T-helper 1 cell (primary cell): ENCODE measurements around the gene PHYHIPL.
"Not testable (repeated sequence)": the region's sequence is repeated elsewhere in the genome, so short reads cannot be mapped to it uniquely, and the experiment has no call there.

Experiments
- DNase-seq, 5 donors: peaks; one replicate each; pipeline ENCODE4 v3.0.0-alpha.2; 2012 to 2020

Gene PHYHIPL

GRCh38 chr10:59206204-59206720 is 29.8 kb downstream of the PHYHIPL start:
- DNase-seq: no peak

GRCh38 chr10:59212301-59212798 is 35.9 kb downstream of the PHYHIPL start:
- DNase-seq: no peak

- no peak for DNase-seq
Observed at GRCh38 chr10:59214160-59214559, 37.7 kb downstream of the PHYHIPL start.

GRCh38 chr10:59216178-59216869 is 39.9 kb downstream of the PHYHIPL start:
- no peak for DNase-seq

GRCh38 chr10:59222788-59223187 is 46.3 kb downstream of the PHYHIPL start:
- DNase-seq: no peak

- not testable (repeated sequence) for DNase-seq
Observed at GRCh38 chr10:59223597-59223996, 47.2 kb downstream of the PHYHIPL start.

- no peak for DNase-seq
Observed at GRCh38 chr10:59225211-59225610, 48.8 kb downstream of the PHYHIPL start.

- no peak for DNase-seq
Observed at GRCh38 chr10:59227136-59227673, 50.8 kb downstream of the PHYHIPL start.

GRCh38 chr10:59229441-59229840 is 53.0 kb downstream of the PHYHIPL start:
- no peak for DNase-seq

GRCh38 chr10:59234194-59234593 is 57.8 kb downstream of the PHYHIPL start:
- DNase-seq: no peak

GRCh38 chr10:59234816-59235429 is 58.5 kb downstream of the PHYHIPL start:
- no peak for DNase-seq

GRCh38 chr10:59236064-59236697 is 59.7 kb downstream of the PHYHIPL start:
- DNase-seq: no peak

- no peak for DNase-seq
Observed at GRCh38 chr10:59237775-59238174, 61.3 kb downstream of the PHYHIPL start.

GRCh38 chr10:59239108-59239507 is 62.7 kb downstream of the PHYHIPL start:
- not testable (repeated sequence) for DNase-seq

GRCh38 chr10:59240582-59241183 is 64.2 kb downstream of the PHYHIPL start:
- DNase-seq: no peak

GRCh38 chr10:59242057-59242456 is 65.6 kb downstream of the PHYHIPL start:
- no peak for DNase-seq

- DNase-seq: no peak
Observed at GRCh38 chr10:59242991-59243390, 66.5 kb downstream of the PHYHIPL start.

- no peak for DNase-seq
Observed at GRCh38 chr10:59243611-59244195, 67.3 kb downstream of the PHYHIPL start.

GRCh38 chr10:59244871-59245270 is 68.4 kb downstream of the PHYHIPL start:
- DNase-seq: no peak

GRCh38 chr10:59245686-59246085 is 69.2 kb downstream of the PHYHIPL start:
- no peak for DNase-seq

- DNase-seq: no peak
Observed at GRCh38 chr10:59252491-59252890, 76.0 kb downstream of the PHYHIPL start.

GRCh38 chr10:59255463-59255862 is 79.0 kb downstream of the PHYHIPL start:
- no peak for DNase-seq

- no peak for DNase-seq
Observed at GRCh38 chr10:59257224-59257623, 80.8 kb downstream of the PHYHIPL start.
